Activated naive CD8-positive, alpha-beta T cell treated with anti-CD3 and anti-CD28 coated beads, Interleukin-2, amount 50 U/mL, for 24 hours (primary cell): Measurements from ENCODE around the gene TACR1.

Experiments
- ATAC-seq: fragments of 150-1000 bp; cut with Tn5 transposase; one replicate; pipeline ENCODE4 v1.10.0; 2021
- DNase-seq: peaks from one replicate; pipeline ENCODE4 v3.0.0; 2021
- H3K27ac Mint-ChIP-seq: one replicate; pipeline ENCODE4 v1.8.0; 2021; ENCODE audit warnings: mild to moderate bottlenecking, mixed read lengths
- H3K27me3 Mint-ChIP-seq: one replicate; pipeline ENCODE4 v1.8.0; 2021; ENCODE audit warnings: mixed read lengths
- H3K36me3 Mint-ChIP-seq: one replicate; pipeline ENCODE4 v1.8.0; 2021; ENCODE audit warnings: low read depth, mixed read lengths
- H3K4me1 Mint-ChIP-seq: one replicate; pipeline ENCODE4 v1.8.0; 2021; ENCODE audit warnings: mixed read lengths
- H3K4me3 Mint-ChIP-seq: one replicate; pipeline ENCODE4 v1.8.0; 2021; ENCODE audit warnings: mild to moderate bottlenecking, moderate library complexity, mixed read lengths
- H3K9me3 Mint-ChIP-seq: one replicate; pipeline ENCODE4 v1.8.0; 2021; ENCODE audit warnings: mixed read lengths

The TACR1 gene

GRCh38 chr2:75210409-75210808 lies 11.1 kb upstream of the TACR1 start:
- ATAC-seq (no peak), DNase-seq (no peak)
- peaks cover 12% of the 10 kb centered on the region for H3K27me3 Mint-ChIP-seq
- no peak overlapping the region for H3K27ac Mint-ChIP-seq
- H3K4me1 Mint-ChIP-seq, result peaks cover 4% of the 10 kb centered on the region
- no peak overlapping the region for H3K4me3 Mint-ChIP-seq
- no peaks in the 10 kb centered on the region for H3K36me3 Mint-ChIP-seq
- peaks cover 8% of the 10 kb centered on the region for H3K9me3 Mint-ChIP-seq

GRCh38 chr2:75208738-75209137 lies 9.4 kb upstream of the TACR1 start:
- H3K4me3 Mint-ChIP-seq, result no peak overlapping the region
- no peak overlapping the region for H3K27ac Mint-ChIP-seq
- H3K4me1 Mint-ChIP-seq, result peaks cover 4% of the 10 kb centered on the region
- peaks cover 24% of the 10 kb centered on the region for H3K27me3 Mint-ChIP-seq
- peaks cover 8% of the 10 kb centered on the region for H3K9me3 Mint-ChIP-seq
- H3K36me3 Mint-ChIP-seq, result no peaks in the 10 kb centered on the region
- ATAC-seq (no peak), DNase-seq (no peak)

- H3K36me3 Mint-ChIP-seq, result no peaks in the 10 kb centered on the region
- DNase-seq, result no peak
- ATAC-seq, result no peak
- H3K4me3 Mint-ChIP-seq, result no peak overlapping the region
- peaks cover 2% of the 10 kb centered on the region for H3K4me1 Mint-ChIP-seq
- peaks cover 53% of the 10 kb centered on the region for H3K27me3 Mint-ChIP-seq
- H3K9me3 Mint-ChIP-seq, result peaks cover 3% of the 10 kb centered on the region
- H3K27ac Mint-ChIP-seq, result no peak overlapping the region
Observed at GRCh38 chr2:75204833-75205232, 5.5 kb upstream of the TACR1 start.

DNA sequence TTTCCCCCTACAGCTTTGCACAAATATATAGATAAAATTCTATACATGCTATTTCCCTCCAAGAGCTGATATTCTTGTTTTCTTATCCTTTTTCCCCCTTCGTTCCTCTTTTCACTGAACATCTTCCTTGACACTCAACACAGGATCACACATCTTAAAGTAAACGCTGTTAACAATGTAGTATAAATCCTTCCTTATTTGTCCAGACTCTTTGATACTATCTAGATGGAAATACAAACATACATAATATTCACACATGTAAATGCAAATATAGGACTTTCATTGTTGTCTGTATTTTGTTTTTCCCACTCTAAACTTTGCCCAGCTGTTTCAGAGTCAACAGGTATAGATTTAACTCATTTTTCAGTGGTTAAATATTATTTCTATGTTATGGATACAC lies 3.0 kb upstream of the TACR1 start:
- Mint-ChIP-seq H3K27ac (no peak overlapping the region), H3K27me3 (peaks cover 72% of the 10 kb centered on the region), H3K4me3 (no peak overlapping the region), H3K4me1 (peaks cover 8% of the 10 kb centered on the region), H3K36me3 (no peaks in the 10 kb centered on the region), H3K9me3 (no peaks in the 10 kb centered on the region)
- no peak for ATAC-seq
- no peak for DNase-seq

GRCh38 chr2:75200140-75201096 lies 1.1 kb upstream of the TACR1 start:
- peaks cover 76% of the 10 kb centered on the region for H3K27me3 Mint-ChIP-seq

DNA sequence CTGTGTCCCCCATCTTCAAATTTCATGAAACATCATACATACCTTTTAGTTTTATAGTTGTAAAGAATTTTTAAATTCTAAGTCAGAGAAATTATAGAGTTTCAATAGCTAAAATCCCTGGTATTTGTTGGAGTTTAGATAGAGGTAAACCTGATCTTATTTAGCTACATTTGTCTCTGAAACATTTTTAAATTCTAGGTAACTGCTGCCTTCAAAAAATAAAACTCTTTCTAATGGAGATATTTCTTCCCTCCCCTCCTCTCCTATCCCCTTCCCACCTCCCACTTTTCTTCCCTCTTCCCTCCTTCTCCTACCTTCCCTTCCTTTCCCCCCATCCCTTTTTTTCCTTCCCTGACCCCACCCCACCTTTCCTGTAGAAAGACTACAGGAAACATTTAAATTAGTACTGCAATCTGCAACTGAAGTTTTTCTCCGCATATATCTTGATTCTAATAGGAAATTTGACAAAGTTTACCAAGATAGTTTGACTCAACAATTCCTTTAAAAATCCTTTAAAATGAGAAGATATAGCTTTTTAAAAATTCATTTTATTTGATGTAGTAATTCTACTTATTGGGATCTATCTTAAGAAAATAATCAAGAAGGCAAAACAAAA lies 4.1 kb downstream of the TACR1 start:
- Mint-ChIP-seq H3K27ac (no peak overlapping the region), H3K27me3 (peaks cover 42% of the 10 kb centered on the region), H3K4me3 (no peak overlapping the region), H3K36me3 (no peaks in the 10 kb centered on the region), H3K9me3 (no peaks in the 10 kb centered on the region), H3K4me1 (peaks cover 8% of the 10 kb centered on the region)
- DNase-seq, result no peak
- no peak for ATAC-seq

More at GRCh38 chr2:75200140-75201096, 1.1 kb upstream of the TACR1 start:
- DNase-seq (no peak), ATAC-seq (peak; percentile 17)
- Mint-ChIP-seq H3K36me3 (no peaks in the 10 kb centered on the region), H3K4me1 (peaks cover 8% of the 10 kb centered on the region), H3K27ac (no peak overlapping the region), H3K9me3 (no peaks in the 10 kb centered on the region), H3K4me3 (peak overlapping the region; percentile 66)

- H3K27me3 Mint-ChIP-seq, result peaks cover 35% of the 10 kb centered on the region
Observed at GRCh38 chr2:75194184-75194868, 5.0 kb downstream of the TACR1 start.

GRCh38 chr2:75192496-75192895 lies 6.8 kb downstream of the TACR1 start:
- H3K36me3 Mint-ChIP-seq, result no peaks in the 10 kb centered on the region
- ATAC-seq, result no peak

More at GRCh38 chr2:75194184-75194868, 5.0 kb downstream of the TACR1 start:
- Mint-ChIP-seq H3K9me3 (no peaks in the 10 kb centered on the region), H3K27ac (no peak overlapping the region), H3K4me1 (peaks cover 1% of the 10 kb centered on the region), H3K4me3 (no peak overlapping the region), H3K36me3 (no peaks in the 10 kb centered on the region)
- DNase-seq (no peak), ATAC-seq (no peak)

DNA sequence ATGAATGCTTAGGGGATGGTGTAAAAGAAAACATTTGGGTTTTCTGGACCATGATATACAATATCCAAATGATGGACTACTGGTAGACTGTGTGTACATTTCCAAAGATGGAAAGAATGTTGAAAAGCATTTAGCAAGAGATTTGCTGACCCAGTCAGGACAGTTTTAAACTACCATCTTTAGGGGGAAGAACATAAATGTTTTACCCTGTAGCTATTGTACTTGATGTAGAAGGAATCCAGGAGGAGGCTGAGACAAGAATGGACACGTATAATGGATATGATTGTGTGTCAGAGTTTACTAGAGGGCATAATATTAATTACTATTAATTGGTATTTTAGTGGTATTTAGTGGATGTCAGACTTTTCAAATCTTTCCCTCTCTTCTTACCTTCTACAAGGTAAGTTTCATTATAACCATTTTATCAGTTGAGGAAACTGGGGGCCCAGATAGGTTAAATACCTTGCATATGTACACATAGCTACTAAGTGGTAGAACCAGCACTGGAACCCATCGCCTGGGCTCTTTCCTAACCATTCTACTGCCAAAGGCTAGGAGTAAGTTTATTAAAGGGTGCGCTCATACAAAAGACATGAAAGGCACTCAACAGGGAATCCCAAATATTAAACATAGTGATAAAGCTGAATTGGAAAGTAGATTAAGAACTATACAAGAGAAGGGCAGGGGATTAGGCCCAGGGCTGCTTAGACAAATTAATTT lies 8.9 kb downstream of the TACR1 start:
- DNase-seq (no peak), ATAC-seq (no peak)
- no peaks in the 10 kb centered on the region for H3K9me3 Mint-ChIP-seq
- H3K4me1 Mint-ChIP-seq, result no peaks in the 10 kb centered on the region
- no peak overlapping the region for H3K27ac Mint-ChIP-seq
- no peak overlapping the region for H3K4me3 Mint-ChIP-seq
- no peaks in the 10 kb centered on the region for H3K36me3 Mint-ChIP-seq
- peaks cover 4% of the 10 kb centered on the region for H3K27me3 Mint-ChIP-seq

More at GRCh38 chr2:75192496-75192895, 6.8 kb downstream of the TACR1 start:
- Mint-ChIP-seq H3K4me3 (no peak overlapping the region), H3K9me3 (no peaks in the 10 kb centered on the region), H3K27ac (no peak overlapping the region), H3K27me3 (peaks cover 17% of the 10 kb centered on the region), H3K4me1 (no peaks in the 10 kb centered on the region)
- no peak for DNase-seq

DNA sequence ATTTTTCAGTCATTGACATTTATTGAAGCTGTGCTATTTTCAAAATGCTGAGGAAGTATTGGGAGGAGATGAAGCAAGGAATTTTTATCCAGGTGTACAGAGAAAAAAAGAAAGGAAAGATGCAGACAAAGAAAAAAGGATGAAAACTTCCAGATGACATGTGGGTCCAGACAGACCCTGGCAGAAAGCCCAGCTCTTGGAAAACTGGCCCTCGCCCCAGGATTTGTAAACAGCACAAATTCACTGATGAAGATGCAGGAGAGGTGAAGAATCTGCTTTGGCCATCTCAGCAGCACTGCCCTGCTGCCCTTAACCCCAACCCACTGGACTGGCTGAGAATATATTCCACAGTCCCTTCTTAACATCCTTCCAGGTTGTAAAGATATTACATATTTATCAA lies 12.5 kb downstream of the TACR1 start:
- DNase-seq, result no peak
- Mint-ChIP-seq H3K27ac (no peak overlapping the region), H3K4me3 (no peak overlapping the region), H3K27me3 (peaks cover 6% of the 10 kb centered on the region), H3K36me3 (no peaks in the 10 kb centered on the region), H3K9me3 (no peaks in the 10 kb centered on the region), H3K4me1 (no peaks in the 10 kb centered on the region)
- ATAC-seq, result no peak

DNA sequence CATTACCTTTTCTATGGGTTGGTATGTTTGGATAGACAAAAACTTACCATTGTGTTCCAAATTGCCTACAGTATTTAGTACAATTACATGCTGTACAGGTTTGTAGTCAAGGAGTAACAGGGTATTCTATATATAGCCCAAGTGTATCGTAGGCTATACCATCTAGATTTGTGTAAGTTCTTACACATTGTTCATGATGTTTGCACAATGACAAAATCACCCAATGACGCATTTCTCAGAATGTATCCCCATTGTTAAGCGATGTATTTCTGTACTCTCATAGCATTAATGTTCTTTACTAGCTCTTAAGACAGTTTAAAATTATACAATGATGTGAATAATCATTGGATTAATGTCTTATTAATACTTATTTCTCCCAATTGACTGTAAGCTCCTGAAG lies 16.7 kb downstream of the TACR1 start:
- peaks cover 2% of the 10 kb centered on the region for H3K27me3 Mint-ChIP-seq
- H3K36me3 Mint-ChIP-seq, result no peaks in the 10 kb centered on the region
- no peaks in the 10 kb centered on the region for H3K9me3 Mint-ChIP-seq
- no peak overlapping the region for H3K27ac Mint-ChIP-seq
- H3K4me1 Mint-ChIP-seq, result no peaks in the 10 kb centered on the region
- ATAC-seq (no peak), DNase-seq (no peak)
- no peak overlapping the region for H3K4me3 Mint-ChIP-seq

GRCh38 chr2:75180476-75180875 lies 18.8 kb downstream of the TACR1 start:
- Mint-ChIP-seq H3K4me3 (no peak overlapping the region), H3K9me3 (no peaks in the 10 kb centered on the region), H3K4me1 (no peaks in the 10 kb centered on the region), H3K36me3 (no peaks in the 10 kb centered on the region), H3K27me3 (peaks cover 2% of the 10 kb centered on the region), H3K27ac (no peak overlapping the region)
- ATAC-seq (no peak), DNase-seq (no peak)

DNA sequence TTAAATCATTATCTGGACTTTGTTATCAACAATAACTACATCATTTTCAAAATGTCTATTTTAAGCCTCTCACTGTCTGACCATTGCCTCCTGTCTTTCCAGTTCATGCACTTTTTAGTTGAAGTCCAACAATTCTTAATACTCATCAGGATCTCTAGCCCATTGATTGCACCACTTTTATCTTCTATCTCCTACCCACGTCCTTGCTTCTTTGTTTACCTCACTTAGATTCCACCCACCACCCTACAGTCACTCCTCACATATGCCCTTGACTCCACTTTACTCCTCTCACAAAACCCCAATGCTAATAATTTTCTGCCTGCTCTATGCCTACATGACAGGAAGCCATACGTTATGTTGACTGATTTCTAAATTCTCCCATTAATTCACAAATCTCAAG lies 21.9 kb downstream of the TACR1 start:
- Mint-ChIP-seq H3K27ac (no peak overlapping the region), H3K9me3 (no peaks in the 10 kb centered on the region), H3K4me1 (no peaks in the 10 kb centered on the region), H3K36me3 (no peaks in the 10 kb centered on the region), H3K27me3 (no peaks in the 10 kb centered on the region), H3K4me3 (no peak overlapping the region)
- DNase-seq (no peak), ATAC-seq (no peak)

GRCh38 chr2:75175456-75175855 lies 23.9 kb downstream of the TACR1 start:
- ATAC-seq (no peak), DNase-seq (no peak)
- Mint-ChIP-seq H3K4me3 (no peak overlapping the region), H3K9me3 (no peaks in the 10 kb centered on the region), H3K27ac (no peak overlapping the region), H3K4me1 (no peaks in the 10 kb centered on the region), H3K27me3 (no peaks in the 10 kb centered on the region), H3K36me3 (no peaks in the 10 kb centered on the region)
